Measurements from ENCODE around the gene HTRA3.

- TF ChIP-seq EZH2 (IDR thresholded peaks at IDR 0.05; ENCODE audit: insufficient read depth, poor library complexity, severe bottlenecking): no peak
- TF ChIP-seq EZH2phosphoT487 (IDR thresholded peaks at IDR 0.05; ENCODE audit: insufficient read depth, low read depth): no peak
Measured at GRCh38 chr4:8283631-8284121, 14.1 kb downstream of the HTRA3 start.

All from GM23248 (cell line).